NCI-H2196 treated with DMSO at 0.1 percent for 48 hours (cell line): ENCODE measurements around the gene PON2.
"Not testable (repeated sequence)": the region's sequence is repeated elsewhere in the genome, so short reads cannot be mapped to it uniquely, and the experiment has no call there.

Experiments
- DNase-seq: peaks from one replicate; lab custom pipeline; 2025; ENCODE audit not compliant: unreplicated experiment; lab: John Stamatoyannopoulos, UW

Gene PON2

DNA sequence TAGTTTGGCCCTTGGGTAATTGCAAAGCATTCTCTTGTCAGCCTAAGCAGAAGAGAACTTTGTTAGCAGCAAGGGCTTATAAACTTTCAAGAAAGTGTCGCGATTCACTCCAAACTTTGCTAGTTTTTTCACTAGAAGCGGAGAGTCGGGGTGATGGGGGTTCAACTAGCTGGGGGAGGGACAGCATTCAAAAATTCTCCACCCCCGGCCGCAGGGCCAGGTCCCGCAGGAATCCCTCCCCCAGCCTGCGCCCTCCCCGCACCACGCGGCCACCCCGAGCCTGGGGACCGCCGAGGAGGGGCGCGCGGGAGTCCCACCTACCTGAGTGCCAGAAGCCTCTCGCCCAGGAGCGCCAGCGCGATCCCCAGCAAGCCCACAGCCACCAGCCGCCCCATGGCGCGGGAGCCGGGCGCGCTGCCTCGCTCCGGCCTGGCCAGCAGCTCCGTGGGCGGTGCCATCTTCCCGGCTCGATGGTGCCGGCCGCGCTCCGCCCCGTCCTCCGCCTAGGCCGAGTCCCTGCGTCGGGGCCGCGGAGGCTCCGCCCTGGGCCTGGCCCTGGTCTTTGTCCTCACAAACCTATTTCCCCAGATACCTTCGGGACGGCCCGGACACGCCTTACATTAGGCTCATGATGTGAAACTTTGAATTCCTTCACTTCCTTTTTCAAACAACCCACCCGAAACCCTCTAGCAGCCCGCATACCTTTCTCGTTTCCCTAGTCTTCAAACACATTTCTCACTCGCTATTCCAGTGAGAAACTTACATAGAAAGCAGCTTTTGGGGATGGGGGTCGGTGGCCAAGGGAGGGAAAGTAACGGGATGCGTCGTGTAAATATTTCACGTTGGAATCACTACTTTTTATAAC is at the start of gene PON2:
TSS of gene PON2 (minus strand) at position 472 of the 865 bp plus-strand sequence. CDS start at position 395, 77 bp downstream.
- peak; percentile 51 for DNase-seq

DNA sequence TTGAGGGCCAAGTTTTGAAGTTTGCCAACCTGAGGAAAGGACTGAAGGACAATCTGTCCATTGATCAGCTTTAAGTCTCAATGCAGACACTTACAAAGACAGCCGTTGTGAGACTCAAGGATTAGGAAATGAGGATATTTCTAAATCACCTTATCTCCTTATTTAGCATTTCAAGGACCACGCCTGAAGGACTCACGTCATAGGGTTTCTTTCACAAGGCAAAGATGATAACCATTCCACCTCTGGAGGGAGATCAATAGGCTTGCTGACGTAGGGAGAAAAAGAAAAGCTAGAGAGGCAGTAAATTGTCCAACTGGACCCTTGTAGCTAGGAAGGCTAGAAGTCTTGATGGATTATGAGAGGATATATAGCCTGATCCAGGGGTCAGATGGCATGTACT is 47.6 kb upstream of the PON2 start:
- DNase-seq: no peak

DNA sequence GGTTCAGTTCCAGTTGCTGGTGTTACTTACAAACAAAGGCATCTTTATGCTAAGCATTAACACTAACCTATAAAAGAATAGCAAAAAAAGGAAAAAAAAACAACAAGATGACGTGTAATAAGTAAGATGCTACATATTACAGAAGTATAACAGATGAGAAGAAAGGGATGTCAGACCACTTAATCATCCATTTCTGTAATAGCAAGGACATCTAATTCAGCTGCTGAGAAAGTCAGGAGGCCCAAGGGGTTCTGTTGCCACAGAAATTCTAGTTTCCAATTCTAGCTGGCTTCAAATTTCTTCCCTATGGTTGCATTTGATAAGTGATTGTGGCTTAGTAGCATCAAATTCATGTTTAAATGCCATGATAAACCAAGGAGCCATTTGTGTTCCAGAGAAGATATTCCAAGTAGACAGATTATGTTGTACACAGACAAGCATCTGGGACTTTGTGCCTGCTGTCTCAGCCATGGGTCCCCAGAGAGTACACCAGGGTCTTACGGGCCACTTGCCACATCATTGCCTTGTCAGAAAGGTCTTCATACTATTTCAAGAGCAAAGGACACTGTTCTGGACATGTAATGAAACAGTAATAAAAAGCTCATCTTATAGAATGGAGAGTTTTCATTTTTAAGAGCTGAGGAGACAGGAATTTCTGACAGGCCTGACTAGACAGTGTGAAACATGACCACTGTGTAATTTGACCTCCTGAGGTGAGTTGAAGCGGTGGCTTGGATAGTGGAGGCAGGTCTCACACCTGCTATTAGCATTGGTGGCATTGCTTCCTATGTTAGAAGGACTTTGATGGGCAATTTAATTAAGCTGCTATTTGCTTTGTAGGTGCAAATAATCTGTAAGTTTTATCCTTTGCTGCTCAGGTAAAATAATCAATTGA is 46.7 kb upstream of the PON2 start:
- no peak for DNase-seq

DNA sequence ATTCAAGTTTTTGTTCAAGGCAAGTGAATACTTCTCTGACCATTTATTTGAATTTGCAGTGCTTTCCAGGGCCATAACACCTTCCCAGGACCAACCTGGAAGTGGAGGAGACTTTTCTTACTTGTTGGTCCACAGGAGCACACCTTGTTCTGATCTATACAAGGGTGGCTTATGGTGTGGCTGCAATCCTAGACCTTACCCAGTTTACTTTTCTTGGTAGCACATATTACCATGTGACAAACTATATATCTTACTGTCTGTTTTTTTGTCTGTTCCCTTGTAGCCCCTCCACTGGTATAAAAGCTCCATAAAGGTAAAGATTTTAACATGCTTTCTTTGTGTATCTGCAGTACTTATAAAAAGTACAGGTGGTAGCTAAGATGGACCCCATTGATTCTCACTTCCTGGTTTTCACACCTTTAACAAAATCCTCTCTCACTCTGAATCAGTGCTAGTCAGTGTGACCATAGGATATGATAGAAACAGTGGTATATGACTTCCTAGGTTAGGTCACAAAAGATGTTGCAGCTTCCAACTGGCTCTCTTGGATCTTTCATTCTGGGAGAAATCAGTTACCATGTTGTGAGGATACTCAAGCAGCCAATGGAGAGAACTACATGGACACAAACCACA is 45.3 kb upstream of the PON2 start:
- DNase-seq: no peak

DNA sequence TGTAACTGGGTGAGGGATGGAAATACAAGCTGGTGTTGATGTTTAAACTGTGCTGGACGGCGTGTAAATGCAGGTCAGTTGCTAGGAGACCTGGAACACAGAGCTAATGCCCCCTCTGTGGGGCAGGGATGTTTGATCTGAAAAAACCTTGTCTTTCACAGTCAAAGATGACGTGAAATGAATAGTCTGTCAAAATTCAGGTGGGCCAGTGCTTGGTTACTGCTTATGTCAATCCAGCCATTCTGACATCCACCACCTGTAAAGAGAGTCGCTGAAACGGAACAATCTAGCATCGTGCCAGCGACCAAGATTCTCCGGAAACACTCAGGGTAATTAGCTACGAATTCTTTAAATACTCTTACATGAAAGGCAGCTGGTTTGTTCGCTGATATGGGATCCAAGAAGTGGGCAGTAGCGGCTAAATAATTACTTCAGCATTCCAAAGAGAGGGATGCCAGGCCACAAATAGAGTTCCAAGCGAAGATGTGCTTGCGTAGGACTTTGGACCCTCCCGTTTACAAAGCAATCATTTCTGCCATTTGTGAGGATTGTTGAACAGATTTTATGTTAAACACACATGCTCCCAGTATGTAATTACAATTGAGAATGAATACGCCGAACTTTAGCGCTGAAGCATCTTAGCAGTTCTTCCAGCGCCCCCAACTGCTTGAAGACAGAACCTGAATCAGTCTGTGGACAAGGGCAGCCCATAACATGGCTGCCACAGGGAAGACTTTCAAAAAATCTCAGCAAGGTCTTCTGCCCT is 43.6 kb upstream of the PON2 start:
- DNase-seq: peak; percentile 23

DNA sequence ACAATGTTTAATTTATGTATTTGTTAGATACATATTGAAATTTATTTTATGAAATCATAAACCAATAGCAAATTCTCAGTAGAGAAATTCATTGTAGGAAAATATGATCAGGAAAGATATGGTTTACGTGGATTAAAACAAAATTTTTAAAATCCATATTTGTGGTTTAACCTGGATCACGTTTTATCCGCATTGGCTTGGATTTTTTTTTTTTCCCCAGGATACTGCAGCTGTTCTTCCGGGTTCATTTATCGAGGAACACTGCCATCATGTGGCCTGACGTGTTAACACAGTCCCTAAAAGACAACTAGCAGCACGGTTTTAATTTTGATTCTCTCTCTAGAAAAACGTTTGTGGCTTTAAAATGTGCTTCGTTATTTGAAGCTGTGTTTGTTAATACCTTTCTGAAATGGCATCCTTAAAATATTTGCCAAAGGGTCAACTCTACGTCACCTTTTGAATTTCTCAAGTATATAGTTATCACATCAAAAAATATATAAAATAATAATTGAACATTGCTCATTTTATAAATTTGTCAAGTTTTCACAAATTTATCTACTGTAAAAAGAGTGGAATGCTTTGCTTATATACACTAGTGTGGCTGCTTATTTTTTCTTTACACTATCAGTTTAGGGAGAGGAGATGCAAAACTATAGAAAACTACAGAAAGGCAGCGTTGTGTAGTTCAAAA is 42.2 kb upstream of the PON2 start:
- DNase-seq: peak; percentile 78

DNA sequence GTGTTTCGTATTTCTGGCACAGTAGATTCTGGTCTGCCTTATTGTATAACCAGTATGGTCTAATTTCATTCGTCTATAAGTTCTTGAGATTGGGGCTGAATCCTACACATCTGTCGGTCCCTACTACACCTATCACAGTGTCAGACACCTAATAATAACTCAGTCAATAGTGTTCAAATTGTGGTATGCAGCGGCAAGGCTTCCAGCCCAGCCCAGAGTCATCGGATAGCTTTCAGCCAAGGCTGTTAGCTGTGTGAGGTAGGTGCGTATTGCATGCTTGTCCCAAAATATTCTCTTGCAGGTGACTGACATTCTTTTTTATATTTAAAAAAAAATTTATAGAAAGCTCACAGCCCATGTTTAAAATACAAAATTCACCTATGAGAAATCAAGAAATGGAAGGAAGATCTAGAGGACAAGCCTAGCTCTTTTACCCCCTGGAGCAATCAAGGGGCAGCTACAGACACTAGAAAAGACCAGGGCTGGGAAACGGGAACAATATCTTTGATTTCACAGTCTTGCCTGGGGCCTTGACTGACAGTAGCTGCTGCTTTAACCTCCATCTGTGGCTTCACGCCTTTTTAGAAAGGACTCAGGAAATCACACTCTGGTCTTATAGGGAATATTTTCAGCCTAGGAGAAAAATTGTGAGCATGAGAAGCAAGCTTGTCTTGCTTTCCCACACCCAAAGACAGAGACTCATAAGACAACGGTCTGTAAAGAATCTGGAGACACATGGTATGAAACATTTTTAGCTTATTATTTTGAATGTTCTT is 41.4 kb upstream of the PON2 start:
- DNase-seq: no peak

DNA sequence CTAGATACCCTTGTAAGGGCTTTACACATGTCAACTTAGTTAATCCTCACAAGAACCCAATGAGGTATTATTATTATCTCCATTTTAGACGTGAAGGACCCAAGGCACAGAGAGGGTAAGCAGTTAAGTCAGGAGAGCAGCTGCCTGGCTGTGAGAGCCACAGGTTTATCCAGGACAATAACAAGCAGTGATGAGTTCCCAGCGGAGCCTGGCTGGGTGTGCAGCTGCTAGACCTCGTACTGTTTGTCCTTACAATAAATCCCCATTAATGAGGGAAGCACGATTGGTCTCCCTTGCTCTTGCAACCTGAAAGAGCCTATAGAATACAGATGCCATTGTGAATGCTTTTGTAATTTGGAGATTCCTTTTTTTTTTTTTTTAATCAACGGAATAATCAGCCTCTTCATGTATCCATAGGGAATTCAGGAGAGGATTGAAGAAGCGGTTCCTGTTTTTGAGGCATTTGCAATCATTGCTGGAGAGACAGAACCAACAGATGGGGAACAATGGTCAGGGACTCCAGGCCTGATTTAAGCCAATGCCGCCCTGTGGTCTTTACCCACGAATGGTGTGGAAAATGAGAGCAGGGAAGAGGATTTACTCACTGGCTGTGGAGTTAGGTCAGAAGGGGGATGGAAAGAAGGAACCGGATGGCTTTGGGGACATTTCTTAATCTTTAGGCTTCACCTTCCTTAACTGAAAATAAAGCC is 38.6 kb upstream of the PON2 start:
- DNase-seq: no peak

DNA sequence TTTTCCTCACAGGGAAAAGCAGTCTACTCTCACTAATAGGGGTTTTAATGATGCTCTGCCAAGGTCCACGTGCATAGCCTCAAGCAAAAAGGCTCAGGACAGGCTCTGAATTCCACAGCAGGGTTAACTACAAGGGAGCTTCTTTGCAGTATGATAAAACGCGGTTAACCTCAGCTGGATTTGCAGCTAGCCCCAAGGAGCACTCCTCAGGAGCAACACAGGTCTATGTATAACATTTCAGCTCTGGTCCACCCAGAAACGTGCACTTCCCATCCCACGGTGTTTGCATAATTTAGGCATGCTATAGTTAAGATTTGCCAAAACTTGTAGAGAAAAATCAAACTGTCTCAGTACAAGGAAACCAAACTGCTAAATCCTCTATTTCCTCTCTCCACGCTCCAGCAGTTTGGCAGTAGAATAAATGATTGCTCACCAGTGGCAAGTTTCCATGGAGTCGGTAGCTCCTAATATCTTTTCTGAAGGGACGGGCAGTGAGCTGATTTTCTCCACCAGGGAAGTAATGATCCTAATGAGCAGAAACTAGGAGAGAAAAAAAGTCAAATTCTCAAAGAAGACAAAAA is 37.8 kb upstream of the PON2 start:
- DNase-seq: no peak

DNA sequence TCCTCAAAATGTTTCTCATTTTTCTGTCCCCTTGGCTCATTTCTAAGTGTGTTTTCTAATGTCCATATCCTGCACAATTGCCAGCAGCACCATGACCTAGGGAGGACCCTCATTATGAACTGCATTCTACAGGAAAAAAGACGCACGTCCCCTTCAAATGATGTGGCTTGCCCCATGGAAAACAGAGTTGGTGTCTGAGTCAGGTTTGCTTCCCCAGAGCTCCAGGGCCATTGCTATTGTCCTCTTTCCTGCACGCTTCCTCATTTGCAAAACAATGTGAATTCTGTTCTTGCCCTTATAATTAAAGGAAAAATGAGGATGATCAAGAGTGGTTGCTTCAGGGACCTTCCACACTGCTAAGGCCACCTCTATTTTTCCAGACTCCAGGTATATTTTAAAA is 36.2 kb upstream of the PON2 start:
- no peak for DNase-seq

DNA sequence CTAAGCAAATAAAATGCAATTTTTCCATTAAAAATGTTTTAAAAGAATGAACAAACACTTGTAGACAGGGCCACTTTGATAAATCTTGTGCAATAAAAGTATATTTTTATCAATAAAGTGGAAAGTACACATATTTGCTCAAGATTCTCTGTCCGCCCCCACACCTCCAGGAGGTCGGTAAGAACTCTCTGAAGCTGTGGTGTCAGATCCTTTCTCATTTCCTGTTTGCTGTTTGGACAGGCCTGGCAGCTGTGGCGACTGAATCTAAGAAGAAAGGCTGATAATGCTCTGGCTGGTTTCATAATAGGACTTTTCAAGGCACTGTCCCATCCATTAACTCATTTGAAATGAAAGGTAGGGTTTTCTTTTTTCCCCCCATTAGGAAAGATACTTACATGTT is 35.6 kb upstream of the PON2 start:
- DNase-seq: peak; percentile 73

DNA sequence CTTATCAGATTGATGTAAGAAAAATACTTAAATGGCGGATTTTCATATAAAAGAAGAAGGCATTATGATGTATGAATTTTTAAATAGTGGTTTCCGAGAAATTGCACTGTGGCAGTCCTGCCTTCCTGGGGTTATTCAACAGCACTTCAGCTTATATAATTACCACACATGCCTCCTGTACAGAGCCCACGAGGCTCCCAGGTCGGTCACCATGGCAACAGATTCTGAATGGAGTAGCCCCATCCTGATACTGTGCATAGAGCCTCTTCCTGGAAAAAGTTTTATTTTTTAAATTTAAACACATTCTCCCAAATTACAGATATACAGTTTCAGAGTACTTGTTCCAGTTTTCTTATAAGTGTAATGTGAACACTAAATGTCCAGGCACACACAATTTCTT is 35.0 kb upstream of the PON2 start:
- peak; percentile 69 for DNase-seq

DNA sequence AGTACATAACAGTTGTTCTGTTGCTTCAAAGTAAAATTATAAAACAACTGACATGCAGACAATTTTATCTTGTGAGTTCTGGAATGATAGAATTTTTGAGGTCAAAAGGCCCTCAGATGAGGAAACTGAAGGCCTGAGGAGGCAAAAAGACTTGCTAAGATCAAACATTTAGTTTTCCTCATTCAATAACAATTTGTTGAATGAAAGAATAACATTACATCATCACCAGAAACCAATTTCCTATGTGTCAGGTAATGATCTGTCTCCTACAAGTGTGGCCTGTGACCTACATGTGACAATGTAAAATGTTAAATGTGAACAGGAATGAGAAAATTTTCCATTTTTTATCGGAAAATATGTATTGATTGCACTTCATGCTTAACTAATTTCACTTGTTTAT is 34.4 kb upstream of the PON2 start:
- no peak for DNase-seq

DNA sequence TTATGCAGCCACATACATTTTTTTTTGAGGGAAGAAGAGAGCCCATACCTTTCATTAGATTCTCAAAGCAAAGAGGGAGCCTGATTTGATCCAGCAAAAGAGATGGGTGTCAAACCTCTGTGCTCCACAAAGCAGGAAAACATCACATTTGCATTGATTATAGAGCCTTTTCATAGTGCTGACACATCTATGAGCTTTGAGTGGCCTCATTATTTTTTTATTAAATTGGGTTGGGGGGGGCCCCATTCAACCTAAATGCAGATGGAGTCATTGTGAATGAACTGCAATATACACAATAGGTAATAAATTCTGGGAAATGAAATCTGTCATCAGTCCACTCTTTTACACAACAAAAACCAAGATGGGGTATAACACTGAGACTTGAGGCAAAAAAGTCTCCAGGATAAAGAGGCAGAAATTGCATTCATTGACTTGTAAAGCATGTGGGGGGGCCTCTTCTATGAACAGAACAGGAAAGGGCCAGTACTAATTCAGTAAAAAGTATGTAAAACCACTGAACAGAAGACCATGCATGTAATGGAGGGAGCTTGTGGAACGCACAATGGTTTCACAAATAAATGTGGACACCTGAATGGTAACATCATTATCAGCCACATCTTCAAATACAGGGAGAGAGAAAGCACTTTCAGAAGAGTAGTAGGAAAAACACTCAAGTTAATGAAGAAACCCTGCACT is 33.2 kb upstream of the PON2 start:
- DNase-seq: no peak

DNA sequence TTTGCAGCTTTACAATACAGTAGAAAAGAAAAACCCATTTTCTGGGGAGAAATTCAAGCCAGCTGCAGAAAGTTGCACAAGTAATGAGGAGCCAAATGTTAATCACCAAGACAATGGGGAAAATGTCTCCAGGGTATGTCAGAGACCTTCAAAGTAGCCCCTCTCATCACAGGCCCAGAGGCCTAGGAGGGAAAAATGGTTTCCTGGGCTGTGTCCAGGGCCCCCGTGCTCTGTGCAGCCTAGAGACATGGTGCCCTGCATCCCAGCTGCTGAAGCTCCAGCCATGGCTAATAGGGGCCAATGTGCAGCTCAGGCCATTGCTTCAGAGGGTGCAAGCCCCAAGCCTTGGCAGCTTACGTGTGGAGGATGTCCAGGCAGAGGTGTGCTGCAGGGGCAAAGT is 25.8 kb upstream of the PON2 start:
- DNase-seq: not testable (repeated sequence)

DNA sequence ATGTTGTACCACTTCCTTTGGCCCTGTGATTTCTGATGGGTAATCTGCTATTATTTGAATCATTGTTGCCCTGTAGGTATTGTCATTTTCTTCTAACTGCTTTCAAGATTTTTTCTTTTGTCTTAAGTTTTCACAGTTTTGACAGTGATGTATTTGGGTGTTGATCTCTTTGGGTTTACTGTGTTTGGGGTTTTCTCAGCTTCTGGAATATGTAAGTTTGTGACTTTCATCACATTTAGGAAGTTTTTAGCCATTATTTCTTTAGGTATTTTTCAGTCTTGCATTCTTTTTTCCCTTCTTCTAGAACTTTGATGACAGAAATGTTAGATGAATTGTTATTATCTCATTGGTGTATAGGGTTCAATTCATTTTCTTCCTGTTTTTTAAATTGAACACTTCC is 23.1 kb upstream of the PON2 start:
- DNase-seq: no peak

DNA sequence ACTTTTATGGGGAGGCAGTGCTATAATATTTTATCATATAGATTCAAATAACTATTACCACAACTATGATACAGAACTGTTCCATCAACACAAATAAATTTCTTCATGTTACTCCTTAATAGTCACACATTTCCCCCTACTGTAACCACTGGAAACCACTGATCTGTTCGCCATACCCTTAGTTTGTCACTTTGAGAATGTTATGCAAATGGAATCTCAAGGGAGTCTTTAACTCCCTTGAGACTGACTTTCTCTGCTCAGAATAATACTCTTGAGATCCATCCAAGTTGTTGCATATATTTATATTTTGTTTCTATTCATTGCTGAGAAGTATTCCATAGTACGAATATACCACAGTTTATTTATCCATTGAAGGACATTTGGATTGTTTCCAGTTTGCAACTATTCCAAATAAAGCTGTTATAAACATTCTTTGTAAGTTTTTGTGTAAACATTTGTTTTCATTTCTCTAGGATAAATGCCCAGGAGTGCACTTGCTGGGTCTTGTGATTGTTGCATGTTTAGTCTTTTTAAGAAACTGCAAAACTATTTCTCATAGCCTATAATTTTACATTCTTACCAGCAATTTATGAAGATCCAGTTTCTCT is 19.7 kb upstream of the PON2 start:
- no peak for DNase-seq
